ENCODE data around the gene B3GALT6. TPM values are rescaled to one million over a fixed set of nuclear protein-coding genes. Genes with fewer than 3 reads are reported as not detected.

Gene B3GALT6
- total and polyA plus RNA-seq, 2 experiments from 2014 or later = 28.9 to 36.3 TPM

GRCh38 chr1:1235016-1235744 is 3.1 kb downstream of the B3GALT6 start:
- H3K4me2 ChIP-seq = no peak overlapping the region
- H2AFZ ChIP-seq = no peak overlapping the region
- no peak overlapping the region for H3K27ac ChIP-seq
- no peaks in the 10 kb centered on the region for H3K9me3 ChIP-seq (ENCODE audit: low read depth)
- peaks cover 35% of the 10 kb centered on the region for H3K4me1 ChIP-seq (ENCODE audit: insufficient read depth)
- no peaks in the 10 kb centered on the region for H3K27me3 ChIP-seq
- no peak for TF ChIP-seq EZH2 (IDR thresholded peaks at IDR 0.05; ENCODE audit: borderline replicate concordance)
- no peak for TF ChIP-seq EZH2phosphoT487 (IDR thresholded peaks at IDR 0.05; ENCODE audit: low read depth, severe bottlenecking, unreplicated experiment)
- TF ChIP-seq, protein P1, sequence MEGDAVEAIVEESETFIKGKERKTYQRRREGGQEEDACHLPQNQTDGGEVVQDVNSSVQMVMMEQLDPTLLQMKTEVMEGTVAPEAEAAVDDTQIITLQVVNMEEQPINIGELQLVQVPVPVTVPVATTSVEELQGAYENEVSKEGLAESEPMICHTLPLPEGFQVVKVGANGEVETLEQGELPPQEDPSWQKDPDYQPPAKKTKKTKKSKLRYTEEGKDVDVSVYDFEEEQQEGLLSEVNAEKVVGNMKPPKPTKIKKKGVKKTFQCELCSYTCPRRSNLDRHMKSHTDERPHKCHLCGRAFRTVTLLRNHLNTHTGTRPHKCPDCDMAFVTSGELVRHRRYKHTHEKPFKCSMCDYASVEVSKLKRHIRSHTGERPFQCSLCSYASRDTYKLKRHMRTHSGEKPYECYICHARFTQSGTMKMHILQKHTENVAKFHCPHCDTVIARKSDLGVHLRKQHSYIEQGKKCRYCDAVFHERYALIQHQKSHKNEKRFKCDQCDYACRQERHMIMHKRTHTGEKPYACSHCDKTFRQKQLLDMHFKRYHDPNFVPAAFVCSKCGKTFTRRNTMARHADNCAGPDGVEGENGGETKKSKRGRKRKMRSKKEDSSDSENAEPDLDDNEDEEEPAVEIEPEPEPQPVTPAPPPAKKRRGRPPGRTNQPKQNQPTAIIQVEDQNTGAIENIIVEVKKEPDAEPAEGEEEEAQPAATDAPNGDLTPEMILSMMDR (IDR thresholded peaks at IDR 0.05; ENCODE audit: poor library complexity) = no peak
- H3K9me2 ChIP-seq (replicated peaks; ENCODE audit: insufficient read depth) = no peaks in the 10 kb centered on the region
- peaks cover 31% of the 10 kb centered on the region for H3K79me2 ChIP-seq
- no peaks in the 10 kb centered on the region for H3K36me3 ChIP-seq (replicated peaks; ENCODE audit: insufficient read depth, low read depth)
- H3K4me3 ChIP-seq = no peak overlapping the region
- H4K20me1 ChIP-seq (ENCODE audit: insufficient read depth, poor library complexity, severe bottlenecking) = peaks cover 4% of the 10 kb centered on the region
- no peak for DNase-seq (ENCODE audit: low spot score)
- 95% methylated on average over 21 of the region's 27 CpGs for WGBS (ENCODE audit: low lambda C conversion rate, missing lambda C conversion rate)

DNA sequence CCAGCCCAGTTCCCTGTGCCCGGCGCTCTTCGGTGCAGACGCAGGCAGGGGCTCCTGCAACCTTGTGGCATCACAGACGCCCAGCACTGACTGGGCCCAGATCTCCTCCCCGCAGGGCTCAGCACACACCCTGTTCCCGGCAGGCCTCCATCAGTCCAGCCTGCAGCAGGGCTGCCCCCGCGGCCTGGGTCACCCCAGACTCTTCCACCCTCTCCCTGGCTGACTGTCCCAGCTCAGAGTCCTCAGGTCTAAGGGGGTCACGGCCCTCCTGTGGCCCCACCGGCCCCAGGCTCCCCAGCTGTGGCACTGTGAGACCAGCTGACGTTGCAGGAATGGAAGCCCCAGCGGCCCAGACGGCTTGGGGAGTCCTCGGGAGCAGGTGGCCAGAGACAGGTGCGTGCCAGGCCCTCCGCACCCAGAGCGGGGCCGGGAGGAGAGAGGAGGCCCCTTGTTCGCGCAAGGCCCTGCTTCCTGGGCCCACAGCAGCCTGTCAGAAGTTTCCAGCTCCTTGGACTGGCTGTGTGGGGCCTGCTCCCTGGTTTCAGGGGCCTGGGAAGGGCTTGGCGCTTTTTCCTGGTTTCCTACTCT is 4.2 kb downstream of the B3GALT6 start:
- Histone ChIP-seq H3K27me3 (no peaks in the 10 kb centered on the region), H3K4me3 (no peak overlapping the region), H2AFZ (no peak overlapping the region), H3K4me1 (ENCODE audit: insufficient read depth) (peaks cover 31% of the 10 kb centered on the region), H4K20me1 (ENCODE audit: insufficient read depth, poor library complexity, severe bottlenecking) (no peaks in the 10 kb centered on the region), H3K79me2 (peaks cover 23% of the 10 kb centered on the region), H3K4me2 (no peak overlapping the region), H3K9me3 (ENCODE audit: low read depth) (no peaks in the 10 kb centered on the region), H3K9me2 (replicated peaks; ENCODE audit: insufficient read depth) (no peaks in the 10 kb centered on the region), H3K27ac (no peak overlapping the region), H3K36me3 (replicated peaks; ENCODE audit: insufficient read depth, low read depth) (no peaks in the 10 kb centered on the region)
- 91% methylated on average over 20 of the region's 22 CpGs for WGBS (ENCODE audit: low lambda C conversion rate, missing lambda C conversion rate)
- TF ChIP-seq EZH2 (IDR thresholded peaks at IDR 0.05; ENCODE audit: borderline replicate concordance) (no peak), EZH2phosphoT487 (IDR thresholded peaks at IDR 0.05; ENCODE audit: low read depth, severe bottlenecking, unreplicated experiment) (no peak)
- TF ChIP-seq, protein P1 (IDR thresholded peaks at IDR 0.05; ENCODE audit: poor library complexity) = no peak
- DNase-seq (ENCODE audit: low spot score) = no peak

- no peak overlapping the region for H2AFZ ChIP-seq
- H4K20me1 ChIP-seq (ENCODE audit: insufficient read depth, poor library complexity, severe bottlenecking) = no peaks in the 10 kb centered on the region
- H3K4me2 ChIP-seq = peak overlapping the region; percentile 24
- peaks cover 20% of the 10 kb centered on the region for H3K79me2 ChIP-seq
- H3K9me2 ChIP-seq (replicated peaks; ENCODE audit: insufficient read depth) = no peaks in the 10 kb centered on the region
- 56% methylated on average over 29 of the region's 34 CpGs for WGBS (ENCODE audit: low lambda C conversion rate, missing lambda C conversion rate)
- H3K9me3 ChIP-seq (ENCODE audit: low read depth) = no peaks in the 10 kb centered on the region
- no peak for DNase-seq (ENCODE audit: low spot score)
- H3K27ac ChIP-seq = peak overlapping the region; percentile 9
- H3K27me3 ChIP-seq = no peaks in the 10 kb centered on the region
- H3K4me3 ChIP-seq = no peak overlapping the region
- TF ChIP-seq, protein P1 (IDR thresholded peaks at IDR 0.05; ENCODE audit: poor library complexity) = no peak
- TF ChIP-seq EZH2phosphoT487 (IDR thresholded peaks at IDR 0.05; ENCODE audit: low read depth, severe bottlenecking, unreplicated experiment) (no peak), EZH2 (IDR thresholded peaks at IDR 0.05; ENCODE audit: borderline replicate concordance) (no peak)
- H3K4me1 ChIP-seq (ENCODE audit: insufficient read depth) = peaks cover 31% of the 10 kb centered on the region
- no peaks in the 10 kb centered on the region for H3K36me3 ChIP-seq (replicated peaks; ENCODE audit: insufficient read depth, low read depth)
Measured at GRCh38 chr1:1236945-1237873, 5.2 kb downstream of the B3GALT6 start.

Data from hepatocyte (in vitro differentiated cells).